Mesodermal cell (in vitro differentiated cells): ENCODE measurements around the gene ZDHHC19.

Experiments
- H3K27ac ChIP-seq: 2 replicates; pipeline ENCODE4 v1.7.0; 2013; ENCODE audit warnings: mild to moderate bottlenecking, low read depth, low read length, moderate library complexity; ENCODE audit not compliant: severe bottlenecking
- H3K36me3 ChIP-seq: 2 replicates; pipeline ENCODE4 v1.7.1; 2013; ENCODE audit warnings: mild to moderate bottlenecking, low read length, moderate library complexity; ENCODE audit not compliant: control insufficient read depth, insufficient read depth
- H3K4me1 ChIP-seq: one replicate; pipeline ENCODE4 v1.7.1; 2013; ENCODE audit warnings: mild to moderate bottlenecking, low read length; ENCODE audit not compliant: insufficient read depth, control insufficient read depth, poor library complexity, severe bottlenecking
- H3K4me3 ChIP-seq: 2 replicates; pipeline ENCODE4 v1.7.0; 2013; ENCODE audit warnings: low read length, control low read depth, mild to moderate bottlenecking; ENCODE audit not compliant: insufficient read depth, poor library complexity, severe bottlenecking; ENCODE audit errors: extremely low read depth
- H3K9me3 ChIP-seq: 2 replicates; pipeline ENCODE4 v1.7.1; 2013; ENCODE audit warnings: mild to moderate bottlenecking, low read length, moderate library complexity; ENCODE audit not compliant: control insufficient read depth
- WGBS, 2 experiments: methylation state at CpG; one replicate each; pipeline ENCODE4 v1.1.5; 2013; ENCODE audit warnings: missing lambda C conversion rate in 2 of 2; ENCODE audit not compliant: insufficient coverage in 2 of 2; 5-methylcytosine and 5-hydroxymethylcytosine counted together

The ZDHHC19 gene

DNA sequence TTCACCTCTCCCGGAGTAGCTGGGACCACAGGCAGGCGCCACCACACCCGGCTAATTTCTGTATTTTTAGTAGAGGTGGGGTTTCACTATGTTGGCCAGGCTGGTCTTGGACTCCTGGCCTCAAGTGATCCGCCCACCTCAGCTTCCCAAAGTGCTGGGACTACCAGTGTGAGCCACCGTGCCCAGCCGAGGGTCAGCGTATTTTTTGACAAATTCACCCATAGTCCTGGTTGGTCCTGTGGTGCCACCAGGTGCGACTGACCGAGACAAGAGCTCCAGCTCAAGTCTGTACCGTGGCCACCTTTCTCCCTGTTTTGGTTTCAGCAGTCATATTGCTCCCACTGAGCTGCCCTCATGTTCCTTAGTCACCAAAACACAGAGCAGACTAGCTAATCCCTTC is 13.9 kb upstream of the ZDHHC19 start:
- WGBS, 2 experiments = 84 to 98% methylated on average over 5 to 7 of the region's 10 CpGs
- H3K27ac ChIP-seq = no peak overlapping the region
- no peaks in the 10 kb centered on the region for H3K36me3 ChIP-seq
- H3K4me3 ChIP-seq = no peak overlapping the region
- no peaks in the 10 kb centered on the region for H3K9me3 ChIP-seq
- H3K4me1 ChIP-seq = no peaks in the 10 kb centered on the region

DNA sequence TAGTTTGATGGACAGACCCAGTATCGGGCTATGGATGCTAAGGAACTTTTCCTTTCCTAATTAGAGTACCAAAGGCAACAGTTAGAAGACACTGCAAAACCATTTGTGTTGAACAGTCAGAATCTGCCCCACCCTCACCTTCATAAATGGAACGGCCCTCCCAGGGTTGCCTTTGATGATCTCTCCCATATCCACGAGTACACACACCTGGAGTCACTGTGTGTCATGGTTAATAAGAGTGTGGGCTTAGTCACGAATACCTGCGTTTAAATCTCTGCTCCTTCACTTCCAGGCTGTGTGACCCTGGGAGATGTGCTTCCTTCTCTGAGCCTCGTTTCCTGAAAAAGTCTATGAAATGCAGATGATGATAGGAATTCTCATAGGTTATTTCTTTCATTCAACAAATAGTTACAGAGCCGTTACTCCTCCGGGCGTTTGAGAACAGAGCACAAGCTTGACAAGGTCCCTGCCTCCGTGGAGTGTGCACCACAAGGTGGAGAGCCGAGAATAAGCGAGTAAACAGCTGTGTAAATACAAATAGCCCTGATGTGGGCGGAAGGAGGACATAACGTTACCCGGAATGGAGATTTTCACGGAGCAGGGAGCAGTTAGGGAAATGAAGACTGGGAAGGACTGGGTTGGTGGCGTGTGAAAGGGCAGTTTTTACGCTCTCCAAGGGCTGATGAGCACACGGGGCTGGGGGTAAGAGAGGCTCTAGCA is 11.8 kb upstream of the ZDHHC19 start:
- 83 to 85% methylated on average over 14 of the region's 19 CpGs for WGBS, 2 experiments
- Histone ChIP-seq H3K4me1 (peaks cover 3% of the 10 kb centered on the region), H3K9me3 (no peaks in the 10 kb centered on the region), H3K4me3 (no peak overlapping the region), H3K27ac (no peak overlapping the region), H3K36me3 (no peaks in the 10 kb centered on the region)

DNA sequence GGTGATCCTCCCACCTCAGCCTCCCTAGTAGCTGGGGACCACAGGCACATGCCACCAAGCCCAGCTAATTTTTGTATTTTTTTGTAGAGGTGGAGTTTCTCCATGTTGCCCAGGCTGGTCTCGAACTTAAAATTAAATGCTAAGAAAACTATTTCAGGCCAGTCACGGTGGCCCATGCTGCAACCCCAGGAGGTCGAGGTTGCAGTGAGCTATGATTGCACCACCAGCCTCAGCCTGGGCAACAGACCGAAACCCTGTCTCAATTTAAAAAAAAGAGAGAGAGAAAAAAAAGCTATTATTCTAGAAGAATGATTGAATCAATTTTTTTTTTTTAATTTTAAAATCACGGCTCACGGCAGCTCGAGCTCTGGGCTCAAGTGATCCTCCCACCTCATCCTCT is 9.8 kb upstream of the ZDHHC19 start:
- Histone ChIP-seq H3K9me3 (no peaks in the 10 kb centered on the region), H3K4me3 (no peak overlapping the region), H3K4me1 (peaks cover 3% of the 10 kb centered on the region), H3K27ac (no peak overlapping the region), H3K36me3 (no peaks in the 10 kb centered on the region)
- WGBS, 2 experiments = 92 to 98% methylated on average over 5 of the region's 7 CpGs

DNA sequence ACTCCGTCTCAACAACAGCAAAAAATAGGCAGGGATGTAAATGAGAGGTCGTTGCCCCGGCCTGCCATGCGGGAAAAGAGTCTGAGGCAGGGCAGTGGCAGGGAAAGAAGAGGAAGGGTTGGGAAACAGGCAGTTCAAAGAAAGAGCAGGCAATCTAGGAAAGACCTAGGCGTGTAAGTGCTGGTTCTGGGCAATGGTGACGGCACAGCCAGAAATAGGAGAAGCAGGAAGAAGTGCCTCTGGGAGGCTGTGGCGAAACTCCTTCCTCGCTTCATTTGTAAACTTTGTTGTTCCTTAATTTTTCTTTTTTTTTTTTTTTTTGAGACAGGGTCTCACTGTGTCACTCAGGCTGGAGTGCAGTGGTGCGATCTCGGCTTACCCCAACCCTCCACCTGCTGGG is 9.4 kb upstream of the ZDHHC19 start:
- Histone ChIP-seq H3K36me3 (no peaks in the 10 kb centered on the region), H3K27ac (no peak overlapping the region), H3K4me3 (no peak overlapping the region), H3K9me3 (no peaks in the 10 kb centered on the region), H3K4me1 (peaks cover 3% of the 10 kb centered on the region)
- 89 to 92% methylated on average over 7 of the region's 10 CpGs for WGBS, 2 experiments

DNA sequence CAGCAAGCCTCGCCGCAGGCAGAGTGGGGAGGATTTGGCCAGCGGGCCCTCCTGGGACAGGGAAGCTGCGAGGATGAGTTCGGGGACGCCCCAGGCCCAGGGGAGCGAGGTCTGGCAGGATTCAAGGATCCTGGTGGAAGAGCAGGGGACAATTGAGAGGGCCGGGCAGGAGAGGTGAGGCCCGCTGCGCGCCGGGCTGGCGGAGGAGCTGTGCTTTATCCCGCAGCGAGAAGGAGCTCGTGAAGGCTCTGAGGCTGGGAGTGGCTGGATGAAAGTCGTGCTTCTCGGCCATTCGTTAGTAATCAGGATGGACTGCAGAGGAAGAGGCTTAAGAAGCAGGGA is 8.7 kb upstream of the ZDHHC19 start:
- no peaks in the 10 kb centered on the region for H3K9me3 ChIP-seq
- WGBS, 2 experiments = 93 to 94% methylated on average over 16 to 19 of the region's 19 CpGs
- peaks cover 7% of the 10 kb centered on the region for H3K4me1 ChIP-seq
- H3K36me3 ChIP-seq = no peaks in the 10 kb centered on the region
- H3K4me3 ChIP-seq = no peak overlapping the region
- H3K27ac ChIP-seq = peak overlapping the region; percentile 16

DNA sequence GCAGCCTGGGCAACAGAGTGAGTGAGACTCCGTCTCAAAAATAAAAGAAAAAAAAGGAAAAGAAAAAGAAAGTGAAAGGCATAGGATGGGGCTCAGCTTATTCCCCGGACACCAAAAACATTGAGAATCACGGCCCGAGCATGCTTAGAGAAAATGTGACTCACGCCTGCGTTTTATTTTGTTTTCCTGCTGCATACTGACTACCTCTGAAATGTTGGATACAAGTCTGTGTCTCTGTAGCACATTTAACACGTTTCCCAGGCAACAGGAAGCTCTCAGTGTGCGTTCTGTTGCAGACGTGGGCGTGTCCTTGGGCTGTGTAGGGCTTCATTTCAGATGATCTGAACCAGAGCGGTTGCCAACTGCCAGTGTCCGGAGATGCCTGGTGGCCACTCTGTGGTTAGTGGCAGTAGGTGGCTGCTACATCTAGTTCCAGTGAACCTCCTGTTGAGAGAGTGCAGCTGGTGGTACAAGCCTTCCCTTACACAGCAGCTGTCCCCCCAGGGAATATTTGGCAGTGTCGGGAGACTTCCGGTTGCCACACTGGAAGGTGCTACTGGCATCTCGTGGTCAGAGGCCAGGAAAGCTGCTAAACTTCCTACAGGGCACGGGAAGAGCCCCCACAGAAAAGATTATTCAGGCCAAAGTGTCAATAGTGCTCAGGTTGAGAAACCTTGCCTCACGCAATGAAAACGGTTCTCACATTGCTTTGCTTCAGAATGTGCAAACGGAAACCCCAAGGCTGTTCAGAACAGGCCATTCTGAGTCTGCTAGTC is 8.2 kb upstream of the ZDHHC19 start:
- Histone ChIP-seq H3K9me3 (no peaks in the 10 kb centered on the region), H3K27ac (no peak overlapping the region), H3K4me1 (peaks cover 8% of the 10 kb centered on the region), H3K4me3 (no peak overlapping the region), H3K36me3 (no peaks in the 10 kb centered on the region)
- 77 to 83% methylated on average over 17 to 19 of the region's 19 CpGs for WGBS, 2 experiments

DNA sequence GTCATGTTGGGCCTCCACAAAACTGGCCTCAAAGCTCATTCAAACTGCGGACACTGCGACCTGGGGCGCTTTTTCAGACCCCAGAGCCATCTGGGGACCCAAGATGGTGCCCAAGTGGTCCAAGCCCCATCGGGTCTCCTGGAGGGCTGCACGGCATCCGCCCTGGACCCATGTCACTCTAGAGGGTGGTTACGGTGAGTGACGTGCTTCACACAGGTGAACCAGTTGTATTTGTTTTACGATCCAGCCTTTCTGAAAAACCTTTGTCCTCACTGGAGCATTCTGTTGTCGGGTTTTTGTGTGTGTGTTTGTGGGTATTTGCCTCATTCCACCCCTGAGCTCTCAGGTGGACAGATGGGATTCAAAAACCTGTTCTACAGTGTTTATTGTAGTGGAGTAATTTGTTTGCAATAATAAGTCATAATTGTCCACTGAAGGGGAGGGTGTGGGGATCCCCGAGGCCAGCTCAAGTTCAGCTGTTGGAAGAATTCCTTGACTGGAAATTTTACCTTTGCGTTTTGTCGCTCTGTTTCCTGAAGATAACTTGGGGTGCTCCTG is 7.0 kb upstream of the ZDHHC19 start:
- H3K4me1 ChIP-seq = peaks cover 8% of the 10 kb centered on the region
- H3K36me3 ChIP-seq = no peaks in the 10 kb centered on the region
- H3K9me3 ChIP-seq = no peaks in the 10 kb centered on the region
- H3K27ac ChIP-seq = no peak overlapping the region
- no peak overlapping the region for H3K4me3 ChIP-seq
- 94% methylated on average over 10 to 12 of the region's 13 CpGs for WGBS, 2 experiments

DNA sequence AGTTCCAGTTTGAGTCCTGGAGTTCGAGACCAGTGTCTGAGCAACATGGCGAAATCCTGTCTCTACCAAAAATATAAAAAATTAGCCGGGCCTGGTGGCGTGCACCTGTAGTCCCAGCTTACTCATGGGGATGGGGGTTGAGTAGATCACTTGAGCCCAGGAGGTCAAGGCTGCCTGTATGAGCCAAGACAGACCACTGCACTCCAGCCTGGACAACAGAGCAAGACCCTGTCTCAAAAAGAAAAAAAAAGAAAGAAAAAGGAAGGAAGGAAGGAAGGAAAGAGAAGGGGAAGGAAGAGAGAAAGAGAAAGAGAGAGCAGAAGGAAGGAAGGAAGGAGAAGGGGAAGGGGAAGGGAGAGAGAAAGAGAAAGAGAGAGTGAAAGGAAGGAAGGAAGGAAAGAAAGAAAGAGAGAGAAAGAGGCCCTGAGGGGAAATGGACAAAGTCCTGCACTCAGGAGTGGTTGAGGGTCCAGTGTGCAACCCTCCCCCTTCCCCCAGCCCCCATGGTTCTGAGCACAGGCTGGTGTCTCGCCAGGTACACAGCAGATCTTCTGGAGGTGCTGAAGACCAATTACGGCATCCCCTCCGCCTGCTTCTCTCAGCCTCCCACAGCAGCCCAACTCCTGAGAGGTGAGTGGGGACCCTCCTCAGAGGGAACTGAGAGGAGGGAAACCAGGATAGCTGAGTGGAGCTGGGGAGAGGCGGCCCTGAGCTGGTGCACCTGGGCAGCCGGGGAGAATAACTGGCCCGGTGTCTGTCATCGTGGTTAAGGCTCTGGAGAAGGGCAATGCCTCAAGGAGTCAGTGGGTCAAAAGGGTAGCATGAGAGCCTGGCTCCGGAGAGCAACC is 6.3 kb upstream of the ZDHHC19 start:
- 88 to 98% methylated on average over 7 to 9 of the region's 12 CpGs for WGBS, 2 experiments
- no peaks in the 10 kb centered on the region for H3K36me3 ChIP-seq
- H3K27ac ChIP-seq = no peak overlapping the region
- H3K9me3 ChIP-seq = no peaks in the 10 kb centered on the region
- H3K4me3 ChIP-seq = no peak overlapping the region
- peaks cover 8% of the 10 kb centered on the region for H3K4me1 ChIP-seq

DNA sequence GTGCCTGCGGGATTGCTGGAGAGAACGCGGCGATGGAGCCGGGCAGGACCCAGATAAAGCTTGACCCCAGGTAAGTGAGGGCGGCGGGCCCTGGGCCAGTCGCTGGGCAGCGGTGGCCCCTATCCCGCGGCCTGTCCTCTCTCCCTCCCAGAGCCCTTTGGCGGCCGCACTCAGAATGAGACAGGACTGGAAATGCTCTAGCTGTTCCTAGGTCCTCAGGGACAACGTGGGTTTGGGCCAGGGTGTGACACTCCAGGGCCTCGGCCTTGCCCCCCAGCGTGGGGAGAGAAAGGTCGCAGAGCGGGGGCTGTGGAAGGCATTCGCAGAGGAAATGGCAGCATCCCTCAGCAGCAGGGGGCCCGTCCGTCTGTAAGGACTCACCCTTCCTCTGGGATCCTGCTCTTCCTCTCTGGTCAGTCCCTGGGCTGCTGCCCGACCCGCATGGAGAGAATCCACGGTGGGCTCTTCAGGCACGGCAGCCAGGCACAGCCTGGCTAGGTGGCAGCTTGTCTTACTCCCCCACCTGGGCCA is 5.5 kb upstream of the ZDHHC19 start:
- Histone ChIP-seq H3K4me1 (peaks cover 8% of the 10 kb centered on the region), H3K27ac (no peak overlapping the region), H3K9me3 (no peaks in the 10 kb centered on the region), H3K4me3 (no peak overlapping the region), H3K36me3 (no peaks in the 10 kb centered on the region)
- 58 to 63% methylated on average over 18 to 24 of the region's 25 CpGs for WGBS, 2 experiments

DNA sequence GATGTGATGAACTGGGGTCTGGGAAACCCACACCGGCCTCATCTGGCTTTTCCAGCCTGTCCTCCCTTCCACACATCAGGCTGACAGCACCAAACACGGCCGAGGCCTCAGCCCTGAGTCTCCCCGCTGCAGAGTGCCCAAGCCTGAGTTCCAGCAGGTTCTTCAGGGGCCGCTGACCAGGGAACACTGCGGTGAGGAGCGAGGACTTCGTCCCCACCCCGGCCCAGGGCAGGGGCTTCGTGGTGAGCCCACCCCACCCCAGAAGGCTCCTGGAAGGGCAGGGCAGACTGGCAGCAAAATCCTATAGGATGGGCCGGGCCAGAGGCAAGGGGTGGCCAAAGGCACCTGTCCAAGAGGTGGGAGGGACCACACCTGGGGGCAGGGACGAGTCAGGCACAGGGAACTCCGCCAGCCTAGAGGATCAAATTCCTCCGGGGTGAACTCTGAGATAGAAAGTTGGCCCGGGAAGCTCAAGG is 4.9 kb upstream of the ZDHHC19 start, which contains the start of gene SLC51A:
TSS of gene SLC51A (plus strand) at position 446 of the 476 bp plus-strand sequence. CDS start 179 bp downstream, outside the sequence.
- no peak within 1 kb of the TSS for H3K27ac ChIP-seq
- 72 to 73% methylated on average over 11 of the region's 15 CpGs for WGBS, 2 experiments

More for the DNA sequence above, 4.9 kb upstream of the ZDHHC19 start, which contains the start of gene SLC51A:
- H3K9me3 ChIP-seq = no peaks in the 10 kb centered on the region
- no peaks in the 10 kb centered on the region for H3K36me3 ChIP-seq
- H3K4me3 ChIP-seq = no peak within 1 kb of the TSS
- peaks cover 8% of the 10 kb centered on the region for H3K4me1 ChIP-seq
